Measurements from ENCODE around the gene NRCAM. TPM values are rescaled to one million over a fixed set of nuclear protein-coding genes. Genes with fewer than 3 reads are reported as not detected.

The NRCAM gene
- total and polyA plus RNA-seq, 10 of the 15 experiments (the other 5 are each of a cell fraction or from before 2014, with no cell fraction given) = 0.30 to 2.0 (median 1.0) TPM

DNA sequence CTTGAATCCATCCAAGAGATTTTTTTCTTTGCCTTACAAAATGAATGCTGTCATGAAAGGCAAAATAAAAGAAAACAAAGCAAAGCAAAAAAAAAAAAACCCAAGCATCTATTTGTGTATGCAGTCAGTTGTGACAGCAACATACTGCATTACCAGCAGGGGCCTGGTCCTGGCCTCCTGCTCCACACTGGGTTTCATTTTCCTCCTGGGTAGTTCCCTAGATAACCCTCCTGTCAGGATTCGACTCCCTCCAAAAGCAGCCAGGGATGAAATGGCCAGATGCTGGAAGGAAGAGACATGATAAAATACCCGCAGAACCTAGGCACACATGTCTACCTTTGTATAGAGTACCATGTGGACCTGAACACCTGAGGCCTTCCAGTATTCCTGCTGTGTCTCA lies 148.6 kb downstream of the NRCAM start:
- CTCF ChIA-PET = interaction anchor here (1.5 to 1.6 kb wide), 2 partner anchors 15 to 189 kb away, joined by 3 to 5 read pairs; no protein-coding TSS in a partner anchor
- POLR2A ChIA-PET = interaction anchor here (0.7 kb wide), 1 partner anchor 15 kb away, joined by 3 read pairs; no protein-coding TSS in a partner anchor
- no peak for FAIRE-seq

More for the DNA sequence above, 148.6 kb downstream of the NRCAM start:
- Histone ChIP-seq H2AFZ (ENCODE audit: control insufficient read depth, low read depth, low read length) (no peak overlapping the region), H3K9me3 (replicated peaks; ENCODE audit: control insufficient read depth, insufficient read depth, low read length) (no peaks in the 10 kb centered on the region), H3K4me2 (ENCODE audit: control insufficient read depth, insufficient read depth) (no peak overlapping the region), H3K9ac (ENCODE audit: control insufficient read depth, insufficient read depth, low read length) (no peak overlapping the region), H3K4me3 (no peak overlapping the region), H3K4me1 (ENCODE audit: control insufficient read depth, insufficient read depth, low read length) (peaks cover 9% of the 10 kb centered on the region), H3K27me3 (replicated peaks in 1 of 2; ENCODE audit: control insufficient read depth in 2 of 2, insufficient read depth in 2 of 2, low read length in 1 of 2) (no peaks in the 10 kb centered on the region), H4K20me1 (ENCODE audit: control insufficient read depth, insufficient read depth) (no peaks in the 10 kb centered on the region), H3K79me2 (ENCODE audit: control insufficient read depth, insufficient read depth, low read length) (no peaks in the 10 kb centered on the region), H3K27ac (ENCODE audit: control insufficient read depth, insufficient read depth) (no peak overlapping the region), H3K36me3 (ENCODE audit: control insufficient read depth in 2 of 2, insufficient read depth in 2 of 2, low read length in 1 of 2) (no peaks in the 10 kb centered on the region)
- no peak for TF ChIP-seq SP1 (IDR thresholded peaks at IDR 0.05; ENCODE audit: low read depth, low read length)
- TF ChIP-seq, protein P1, sequence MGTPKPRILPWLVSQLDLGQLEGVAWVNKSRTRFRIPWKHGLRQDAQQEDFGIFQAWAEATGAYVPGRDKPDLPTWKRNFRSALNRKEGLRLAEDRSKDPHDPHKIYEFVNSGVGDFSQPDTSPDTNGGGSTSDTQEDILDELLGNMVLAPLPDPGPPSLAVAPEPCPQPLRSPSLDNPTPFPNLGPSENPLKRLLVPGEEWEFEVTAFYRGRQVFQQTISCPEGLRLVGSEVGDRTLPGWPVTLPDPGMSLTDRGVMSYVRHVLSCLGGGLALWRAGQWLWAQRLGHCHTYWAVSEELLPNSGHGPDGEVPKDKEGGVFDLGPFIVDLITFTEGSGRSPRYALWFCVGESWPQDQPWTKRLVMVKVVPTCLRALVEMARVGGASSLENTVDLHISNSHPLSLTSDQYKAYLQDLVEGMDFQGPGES (IDR thresholded peaks at IDR 0.05) = no peak
- TF ChIP-seq PAX5 (IDR thresholded peaks at IDR 0.05; ENCODE audit: borderline replicate concordance, low read depth, low read length) = no peak
- TF ChIP-seq SMARCA5 (IDR thresholded peaks at IDR 0.05) = no peak
- TF ChIP-seq JUNB (IDR thresholded peaks at IDR 0.05) = no peak
- no peak for TF ChIP-seq MTA3 (IDR thresholded peaks at IDR 0.05; ENCODE audit: borderline replicate concordance, low read length)
- no peak for TF ChIP-seq TAF1 (IDR thresholded peaks at IDR 0.05; ENCODE audit: borderline replicate concordance, low read depth, low read length)
- no peak for TF ChIP-seq NFYB (IDR thresholded peaks at IDR 0.05; ENCODE audit: insufficient read depth, low read depth, low read length)
- TF ChIP-seq ZBTB40 (IDR thresholded peaks at IDR 0.05; ENCODE audit: borderline replicate concordance) = no peak
- TF ChIP-seq IRF5 (IDR thresholded peaks at IDR 0.05; ENCODE audit: borderline replicate concordance) = no peak
- TF ChIP-seq JUND (IDR thresholded peaks at IDR 0.05; ENCODE audit: low read depth, low read length) = no peak
- no peak for TF ChIP-seq ZNF687 (IDR thresholded peaks at IDR 0.05)
- no peak for TF ChIP-seq RBBP5 (conservative IDR thresholded peaks at IDR 0.05)
- TF ChIP-seq IKZF1 (conservative IDR thresholded peaks at IDR 0.05) = no peak
- ChIA-PET SMC1A (ENCODE audit: uncharacterized antibody, unreplicated experiment) (interaction anchor here (1.5 to 3.1 kb wide), 3 partner anchors 15 to 27 kb away, joined by 3 to 9 read pairs (median 7); no protein-coding TSS in a partner anchor), RAD21 (ENCODE audit: unreplicated experiment) (no interaction called here)
- no TSS peak for BruUV-seq (replicated peaks)
- intact Hi-C loops (cut with micrococcal nuclease; ENCODE audit: unreplicated experiment) = loop anchor here (10.0 kb wide), 1 partner anchor 123 kb away; no protein-coding TSS in a partner anchor
- WGBS (ENCODE audit: insufficient coverage, insufficient replicate concordance, low lambda C conversion rate, missing lambda C conversion rate) = 51% methylated on average over 2 of the region's 2 CpGs
- no peak for ATAC-seq
- no peak for DNase-seq (ENCODE audit: low read depth, low spot score)
- in situ Hi-C loops (cut with MboI) = no loop called here
